HepG2 (cell line): ENCODE measurements around the gene SORBS2. TPM values are rescaled to one million over a fixed set of nuclear protein-coding genes. Genes with fewer than 3 reads are reported as not detected.

Experiments used
- ARID2 ChIP-seq: sonication (generic); formaldehyde crosslinking; IDR thresholded peaks from 2 replicates; pipeline ENCODE4 v1.8.1; 2022; ENCODE audit warnings: mild to moderate bottlenecking, missing genetic modification reagents, borderline replicate concordance
- HNRNPUL1 ChIP-seq: fragments of 200-400 bp; formaldehyde crosslinking; IDR thresholded peaks from 2 replicates; pipeline ENCODE4 v1.6.1; 2017; ENCODE audit warnings: low read depth, mild to moderate bottlenecking, low read length, moderate library complexity
- JDP2 ChIP-seq: sonication (generic); formaldehyde crosslinking; IDR thresholded peaks from 2 replicates; pipeline ENCODE4 v1.8.1; 2022; ENCODE audit warnings: missing genetic modification reagents, borderline replicate concordance
- MIER2 ChIP-seq: IDR thresholded peaks from 2 replicates; pipeline ENCODE4 v1.6.1; 2016; ENCODE audit warnings: missing biosample characterization, missing genetic modification reagents
- NFAT5 ChIP-seq: sonication (generic); formaldehyde crosslinking; IDR thresholded peaks from 2 replicates; pipeline ENCODE4 v1.4.0; 2020; ENCODE audit warnings: missing genetic modification reagents
- PRDM10 ChIP-seq: sonication (generic); formaldehyde crosslinking; IDR thresholded peaks from 2 replicates; pipeline ENCODE4 v1.4.0; 2020; ENCODE audit warnings: low read depth, missing genetic modification reagents
- TEAD3 ChIP-seq: optimal IDR thresholded peaks from 2 replicates; pipeline ENCODE3; 2016; ENCODE audit warnings: borderline replicate concordance
- UBTF ChIP-seq: sonication (generic); formaldehyde crosslinking; IDR thresholded peaks from 2 replicates; pipeline ENCODE4 v1.4.0; 2020; ENCODE audit warnings: mild to moderate bottlenecking, missing genetic modification reagents
- ZFAT ChIP-seq: sonication (generic); formaldehyde crosslinking; conservative IDR thresholded peaks from 2 replicates; pipeline ENCODE4 v1.8.1; 2023; ENCODE audit warnings: missing genetic modification reagents, inconsistent platforms
- ZMYM3 ChIP-seq: sonication (generic); formaldehyde crosslinking; IDR thresholded peaks from 2 replicates; pipeline ENCODE4 v1.5.1; 2020; ENCODE audit warnings: mild to moderate bottlenecking, missing genetic modification reagents
- ZNF7 ChIP-seq: IDR thresholded peaks from 2 replicates; pipeline ENCODE4 v1.6.1; 2016; ENCODE audit warnings: missing biosample characterization, missing genetic modification reagents
- polyA plus RNA-seq, 8 experiments: library from polyadenylated mRNA; depleted of rRNA in 3 of 8; stranded (reverse) in 7 of 8; unstranded in 1 of 8; fragments of >200 nt; fragmentation: Illumina TruSeq in 4 of 8; extraction: Trizol in 4 of 8; gene quantifications; 2 replicates each; pipeline versions ENCODE4 v1.2.1 to v1.2.3, GENCODE V29; 2011 to 2016; ENCODE audit warnings: low read depth in 4 of 8, missing spikeins in 1 of 8, mixed read lengths in 1 of 8; ENCODE audit not compliant: insufficient read depth in 1 of 8
- total RNA-seq, 5 experiments: library from RNA; depleted of rRNA; stranded (reverse); fragments of >200 nt; fragmentation: Illumina TruSeq; extraction: Trizol; gene quantifications; 2 replicates each; pipeline ENCODE4 v1.2.3, GENCODE V29; 2016; ENCODE audit warnings: low read depth in 1 of 5

The SORBS2 gene
- total and polyA plus RNA-seq, 2 of the 13 experiments (the other 11 are each of a cell fraction or from before 2014, with no cell fraction given): 25.0 to 80.5 TPM

GRCh38 chr4:185743722-185744487 is 68.1 kb downstream of the SORBS2 start (continued):
- no peak for TF ChIP-seq PRDM10 (CRISPR knock-in tag)
- no peak for TF ChIP-seq ZFAT (CRISPR knock-in tag)
- no peak for TF ChIP-seq ZNF7
- TF ChIP-seq ARID2: no peak
- TF ChIP-seq MIER2: no peak
- no peak for TF ChIP-seq UBTF (CRISPR knock-in tag)
- no peak for TF ChIP-seq TEAD3
- TF ChIP-seq JDP2 (CRISPR knock-in tag): no peak
- no peak for TF ChIP-seq ZMYM3 (CRISPR knock-in tag)
- TF ChIP-seq NFAT5 (CRISPR knock-in tag): no peak
- TF ChIP-seq HNRNPUL1: no peak
- TF ChIP-seq, all 625 proteins: peak for 6
